ENCODE measurements around the gene HIKESHI. TPM values are rescaled to one million over a fixed set of nuclear protein-coding genes. Genes with fewer than 3 reads are reported as not detected.

HIKESHI gene
- total and polyA plus RNA-seq, 8 donors: 28.5 to 67.2 (median 50.3) TPM

GRCh38 chr11:86390487-86390886, 88.4 kb downstream of the HIKESHI start:
- Histone ChIP-seq H3K4me3 (no peak overlapping the region), H3K9me3 (no peaks in the 10 kb centered on the region), H3K36me3 (no peaks in the 10 kb centered on the region), H3K4me1 (no peaks in the 10 kb centered on the region), H3K27me3 (no peaks in the 10 kb centered on the region), H3K27ac (no peak overlapping the region)
- intact Hi-C loops (cut with DNase I): no loop called here
- ATAC-seq (no peak), DNase-seq (no peak)
- no peak for TF ChIP-seq CTCF (IDR thresholded peaks at IDR 0.05)

GRCh38 chr11:86395061-86395551, 93.1 kb downstream of the HIKESHI start:
- DNase-seq (no peak), ATAC-seq (peak; percentile 32)
- Histone ChIP-seq H3K36me3 (no peaks in the 10 kb centered on the region), H3K27ac (no peak overlapping the region), H3K27me3 (no peaks in the 10 kb centered on the region), H3K4me1 (no peaks in the 10 kb centered on the region), H3K4me3 (no peak overlapping the region), H3K9me3 (no peaks in the 10 kb centered on the region)
- intact Hi-C loops (cut with DNase I): no loop called here
- no peak for TF ChIP-seq CTCF (IDR thresholded peaks at IDR 0.05)

Other genes with a start within 250 kb of the HIKESHI start
- 100 to 1,000 TPM; 159 to 216 TPM for gene PICALM, start 233.2 kb upstream of the HIKESHI start, total RNA-seq
- 100 to 1,000 TPM; 165 to 188 (median 182) TPM for gene PICALM, start 233.2 kb upstream of the HIKESHI start, polyA plus RNA-seq (ENCODE audit: insufficient read length in 6 of 6)
- 10 to 100 TPM; 20.3 to 24.6 TPM for gene EED, start 57.5 kb upstream of the HIKESHI start, total RNA-seq
- gene EED, start 57.5 kb upstream of the HIKESHI start, polyA plus RNA-seq (ENCODE audit: insufficient read length in 6 of 6): 10 to 100 TPM; 36.5 to 48.2 (median 39.4) TPM
- 1 to 10 TPM in 1 of 2 donors, under 1 TPM in 1; 0.58 to 2.6 TPM for gene CCDC81, start 72.6 kb downstream of the HIKESHI start, total RNA-seq
- 1 to 10 TPM; 1.5 to 4.9 (median 4.3) TPM for gene CCDC81, start 72.6 kb downstream of the HIKESHI start, polyA plus RNA-seq (ENCODE audit: insufficient read length in 6 of 6)

Data from left lung (tissue), 10 donors.